SU-DHL-6 (cell line): ENCODE measurements around the gene PPFIBP1.

ENCODE experiments used
- H2AFZ ChIP-seq: fragments of 200-600 bp; sonication (generic); 2 replicates; pipeline ENCODE4 v1.6.1; 2014; ENCODE audit warnings: low read depth, mild to moderate bottlenecking, moderate library complexity, mixed read lengths, antibody characterized with exemption, low read length; ENCODE audit not compliant: severe bottlenecking
- H3F3A ChIP-seq: fragments of 200-600 bp; shearing (Covaris generic); 2 replicates; pipeline ENCODE4 v1.6.0; 2016; ENCODE audit warnings: antibody characterized with exemption, mild to moderate bottlenecking; ENCODE audit not compliant: insufficient read depth
- H3K27ac ChIP-seq: fragments of 200-600 bp; sonication (generic); 2 replicates; pipeline ENCODE4 v1.5.1; 2016; ENCODE audit warnings: low read depth, mild to moderate bottlenecking, low read length, moderate library complexity, mixed read lengths
- H3K27me3 ChIP-seq: fragments of 200-600 bp; sonication (generic), shearing (Covaris generic); 2 replicates; pipeline ENCODE4 v1.6.0; 2014; ENCODE audit warnings: mild to moderate bottlenecking, low read length
- H3K36me3 ChIP-seq: fragments of 200-600 bp; sonication (generic); 2 replicates; pipeline ENCODE4 v1.6.1; 2014; ENCODE audit warnings: mild to moderate bottlenecking, low read length, mixed read lengths
- H3K4me2 ChIP-seq: fragments of 300-600, 200-600 bp; shearing (Covaris generic), sonication (generic); 2 replicates; pipeline ENCODE4 v1.6.0; 2014; ENCODE audit warnings: low read length, low read depth, mild to moderate bottlenecking; ENCODE audit not compliant: poor library complexity, severe bottlenecking
- H3K4me3 ChIP-seq: fragments of 200-600 bp; sonication (generic); 2 replicates; pipeline ENCODE4 v1.5.1; 2014; ENCODE audit warnings: antibody characterized with exemption, low read length, mild to moderate bottlenecking, mixed read lengths; ENCODE audit not compliant: insufficient read depth, poor library complexity, severe bottlenecking
- H3K79me2 ChIP-seq: fragments of 200-600 bp; sonication (generic); 2 replicates; pipeline ENCODE4 v1.6.1; 2014; ENCODE audit warnings: mild to moderate bottlenecking, low read length, moderate library complexity; ENCODE audit not compliant: insufficient read depth
- H3K9ac ChIP-seq: fragments of 200-600 bp; sonication (generic); 2 replicates; pipeline ENCODE4 v1.7.0; 2014; ENCODE audit warnings: mild to moderate bottlenecking, low read length
- H3K9me2 ChIP-seq: fragments of 200-600 bp; sonication (generic); replicated peaks from 2 replicates; pipeline ENCODE4 v1.6.1; 2014; ENCODE audit warnings: low read length; ENCODE audit not compliant: insufficient read depth
- H3K9me3 ChIP-seq: fragments of 200-600 bp; sonication (generic); 2 replicates; pipeline ENCODE4 v1.6.1; 2014; ENCODE audit warnings: low read length, mixed read lengths; ENCODE audit not compliant: insufficient read depth
- H4K20me1 ChIP-seq: fragments of 200-600 bp; sonication (generic); 2 replicates; pipeline ENCODE4 v1.6.1; 2014; ENCODE audit warnings: low read depth, mild to moderate bottlenecking, antibody characterized with exemption, low read length, moderate library complexity, mixed read lengths
- CTCF ChIP-seq: fragments of 200-600 bp; sonication (generic); IDR thresholded peaks from one replicate; pipeline ENCODE4 v1.5.1; 2017; ENCODE audit warnings: antibody characterized with exemption, mild to moderate bottlenecking, low read length, moderate library complexity; ENCODE audit not compliant: insufficient read depth, poor library complexity, severe bottlenecking
- EZH2phosphoT487 ChIP-seq: fragments of 200-600 bp; sonication (generic), shearing (Covaris generic); conservative IDR thresholded peaks from 2 replicates; pipeline ENCODE4 v1.6.1; 2018; ENCODE audit warnings: mild to moderate bottlenecking, antibody characterized with exemption, low read length, moderate library complexity, mixed read lengths

PPFIBP1 gene

DNA sequence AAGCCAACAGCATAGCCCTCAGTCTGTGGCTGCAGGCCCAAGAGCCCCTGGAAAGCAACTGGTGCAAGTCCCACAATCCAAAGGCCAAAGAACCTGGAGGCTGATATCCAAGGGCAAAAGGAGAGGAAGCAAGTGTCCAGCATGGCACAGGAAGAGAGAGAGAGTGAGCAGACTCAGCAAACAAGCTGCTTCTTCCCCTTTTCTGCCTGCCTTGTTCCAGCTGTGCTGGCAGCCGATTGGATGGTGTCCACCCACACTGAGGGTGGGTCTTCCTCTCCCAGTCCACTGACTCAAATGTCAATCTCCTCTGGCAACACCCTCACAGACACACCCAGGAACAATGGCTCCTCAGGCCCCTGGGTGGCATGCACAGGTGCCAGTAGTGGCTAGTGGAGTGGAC, 44.0 kb upstream of the PPFIBP1 start:
- Histone ChIP-seq H4K20me1 (no peaks in the 10 kb centered on the region), H3K4me2 (no peak overlapping the region), H3K9me3 (peaks cover 14% of the 10 kb centered on the region; the same call in 1 of the 2 replicates), H3F3A (no peaks in the 10 kb centered on the region), H3K79me2 (no peaks in the 10 kb centered on the region), H3K9ac (no peak overlapping the region), H3K36me3 (no peaks in the 10 kb centered on the region), H3K27me3 (no peaks in the 10 kb centered on the region), H2AFZ (no peak overlapping the region), H3K4me3 (no peak overlapping the region), H3K27ac (no peak overlapping the region), H3K9me2 (no peaks in the 10 kb centered on the region)
- TF ChIP-seq EZH2phosphoT487 = no peak

DNA sequence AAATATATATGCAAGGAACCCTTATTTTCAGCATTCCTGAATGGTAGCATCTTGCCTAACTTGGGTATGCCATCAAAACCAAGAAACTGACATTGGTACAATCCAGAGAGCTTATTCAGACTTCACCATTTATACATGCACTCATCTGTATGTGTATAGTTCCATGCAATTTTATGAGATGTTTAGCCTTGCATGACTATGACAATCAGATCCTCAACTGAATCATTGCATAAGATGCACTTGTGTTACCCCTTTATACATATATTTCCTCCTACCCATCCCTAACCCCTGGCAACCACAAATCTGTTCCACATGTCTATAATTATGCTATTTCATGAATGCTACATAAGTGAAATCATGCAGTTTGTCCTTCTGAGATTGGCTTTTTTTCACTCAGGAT, 37.0 kb upstream of the PPFIBP1 start:
- Histone ChIP-seq H3K36me3 (no peaks in the 10 kb centered on the region), H4K20me1 (no peaks in the 10 kb centered on the region), H3K79me2 (no peaks in the 10 kb centered on the region), H3K27me3 (no peaks in the 10 kb centered on the region), H3K27ac (no peak overlapping the region), H3K4me2 (no peak overlapping the region), H3K9ac (no peak overlapping the region), H2AFZ (no peak overlapping the region), H3F3A (no peaks in the 10 kb centered on the region), H3K9me2 (no peaks in the 10 kb centered on the region; the same call in 1 of the 2 replicates), H3K4me3 (no peak overlapping the region), H3K9me3 (no peaks in the 10 kb centered on the region)
- no peak for TF ChIP-seq EZH2phosphoT487
- TF ChIP-seq CTCF = no peak

DNA sequence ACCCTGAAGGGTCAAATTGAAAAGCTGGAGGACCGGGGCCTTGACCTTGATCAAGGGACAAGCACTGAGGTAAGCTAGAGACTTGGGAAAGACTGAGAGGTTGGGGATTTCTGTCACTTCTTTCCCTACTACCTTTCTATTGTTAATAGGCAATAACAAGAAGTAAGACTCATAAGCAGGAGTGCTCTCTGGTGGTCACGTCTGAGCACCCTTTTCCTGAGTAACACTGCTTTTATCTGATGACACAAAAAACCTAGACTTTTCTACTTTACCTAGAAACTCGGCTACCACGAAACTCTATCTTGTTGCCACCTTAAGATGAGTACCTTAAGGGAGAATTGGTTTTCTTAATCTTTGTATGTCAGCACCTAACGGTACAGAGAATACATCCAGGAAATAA, 35.5 kb upstream of the PPFIBP1 start:
- Histone ChIP-seq H3F3A (no peaks in the 10 kb centered on the region), H4K20me1 (no peaks in the 10 kb centered on the region), H3K9me2 (no peaks in the 10 kb centered on the region; the same call in 1 of the 2 replicates), H3K27me3 (no peaks in the 10 kb centered on the region), H3K9me3 (no peaks in the 10 kb centered on the region), H3K36me3 (no peaks in the 10 kb centered on the region), H3K9ac (no peak overlapping the region), H2AFZ (no peak overlapping the region), H3K27ac (no peak overlapping the region), H3K79me2 (no peaks in the 10 kb centered on the region), H3K4me3 (no peak overlapping the region), H3K4me2 (no peak overlapping the region)
- TF ChIP-seq CTCF = no peak
- no peak for TF ChIP-seq EZH2phosphoT487

- no peaks in the 10 kb centered on the region for H4K20me1 ChIP-seq
- H3K4me3 ChIP-seq = no peak overlapping the region
- no peaks in the 10 kb centered on the region for H3K27me3 ChIP-seq
- H3F3A ChIP-seq = no peaks in the 10 kb centered on the region
- no peaks in the 10 kb centered on the region for H3K9me3 ChIP-seq
- no peak overlapping the region for H2AFZ ChIP-seq
- H3K4me2 ChIP-seq = no peak overlapping the region
- H3K36me3 ChIP-seq = no peaks in the 10 kb centered on the region
- H3K79me2 ChIP-seq = no peaks in the 10 kb centered on the region
- no peak overlapping the region for H3K9ac ChIP-seq
- H3K9me2 ChIP-seq = no peaks in the 10 kb centered on the region; the same call in 1 of the 2 replicates
- no peak for TF ChIP-seq CTCF
- no peak for TF ChIP-seq EZH2phosphoT487
- H3K27ac ChIP-seq = no peak overlapping the region
Measured at GRCh38 chr12:27491226-27491625, 32.8 kb upstream of the PPFIBP1 start.
